ENCODE data around the gene ATF2. TPM values are rescaled to one million over a fixed set of nuclear protein-coding genes. Genes with fewer than 3 reads are reported as not detected.

ATF2 gene
- total and polyA plus RNA-seq, 9 of the 15 experiments (the other 6 are each of a cell fraction or from before 2014, with no cell fraction given): 24.2 to 111 (median 45.9) TPM

DNA sequence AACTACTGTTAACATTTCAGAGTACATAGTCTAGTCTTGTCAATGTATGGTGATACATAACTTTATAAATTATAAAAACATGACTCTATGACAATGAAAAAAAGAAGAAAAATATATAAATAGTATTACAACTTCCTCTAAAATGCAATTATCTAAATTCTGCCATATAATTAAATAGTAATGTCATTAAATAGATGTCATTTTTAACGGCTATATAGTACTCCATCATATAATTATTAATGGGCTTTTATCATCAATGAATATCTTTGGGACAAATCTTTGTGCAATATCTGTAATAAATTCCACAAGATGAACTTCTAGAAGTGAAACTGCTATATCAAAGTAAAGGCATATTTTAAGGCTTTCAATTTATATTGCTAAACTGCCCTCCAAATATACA lies 24.8 kb downstream of the ATF2 start:
- Histone ChIP-seq H3K9me3 (replicated peaks; ENCODE audit: control insufficient read depth, insufficient read depth, low read depth, low read length) (no peaks in the 10 kb centered on the region), H3K4me3 (no peak overlapping the region), H4K20me1 (replicated peaks; ENCODE audit: control insufficient read depth, insufficient read depth, low read length) (0 out of 2 replicates have a peak, but pooled peaks cover under 1% of the 10 kb centered on the region), H3K27me3 (ENCODE audit: control insufficient read depth in 2 of 2, insufficient read depth in 2 of 2, low read length in 2 of 2) (no peaks in the 10 kb centered on the region), H3K79me2 (ENCODE audit: control insufficient read depth, insufficient read depth, low read length) (peaks cover 95% of the 10 kb centered on the region), H3K4me1 (replicated peaks in 1 of 2; ENCODE audit: control insufficient read depth in 2 of 2, insufficient read depth in 2 of 2, low read length in 2 of 2) (no peaks in the 10 kb centered on the region), H2AFZ (ENCODE audit: low read depth, low read length) (no peak overlapping the region), H3K4me2 (ENCODE audit: insufficient read depth, low read length) (no peak overlapping the region), H3K9ac (ENCODE audit: insufficient read depth in 1 of 2, low read depth in 2 of 2, low read length in 2 of 2) (no peak overlapping the region), H3K9me1 (ENCODE audit: control insufficient read depth, insufficient read depth, low read length) (no peaks in the 10 kb centered on the region), H3K36me3 (ENCODE audit: control insufficient read depth, insufficient read depth, low read length) (peaks cover 75% of the 10 kb centered on the region), H3K27ac (ENCODE audit: extremely low read depth, low read depth, low read length) (no peak overlapping the region)
- CTCF ChIA-PET (ENCODE audit: low intra/inter-chr PET ratio): no interaction called here
- no TSS peak for BruUV-seq (replicated peaks)
- WGBS (ENCODE audit: insufficient coverage, low coverage, missing lambda C conversion rate): 70% methylated on average over 1 of the region's 1 CpG
- POLR2A ChIA-PET: interaction anchor here (0.8 kb wide), 1 partner anchor 9 kb away, joined by 5 read pairs; no protein-coding TSS in a partner anchor
- no peak for ATAC-seq
- TF ChIP-seq POLR2H (tag; IDR thresholded peaks at IDR 0.05; ENCODE audit: low read depth) (0 out of 2 replicates have a peak, but pooled peaks have one; percentile 32), RBM25 (IDR thresholded peaks at IDR 0.05; ENCODE audit: low read depth, low read length, severe bottlenecking) (peak; percentile 73), NCOA2 (IDR thresholded peaks at IDR 0.05; ENCODE audit: partially characterized antibody in 2 of 2) (peak in 1 of 2 experiments; percentile 14), SMC3 (conservative IDR thresholded peaks at IDR 0.05; ENCODE audit: insufficient read depth, low read depth, low read length) (no peak), ZNF146 (CRISPR knock-in tag; IDR thresholded peaks at IDR 0.05; ENCODE audit: unreplicated experiment) (peak; percentile 66)
- DNase-seq (ENCODE audit: extremely low read depth in 1 of 4, low spot score in 3 of 4): no peak
- no peak for FAIRE-seq
- in situ Hi-C loops (cut with MboI) (no loop called here), intact Hi-C loops (cut with micrococcal nuclease) (no loop called here)

DNA sequence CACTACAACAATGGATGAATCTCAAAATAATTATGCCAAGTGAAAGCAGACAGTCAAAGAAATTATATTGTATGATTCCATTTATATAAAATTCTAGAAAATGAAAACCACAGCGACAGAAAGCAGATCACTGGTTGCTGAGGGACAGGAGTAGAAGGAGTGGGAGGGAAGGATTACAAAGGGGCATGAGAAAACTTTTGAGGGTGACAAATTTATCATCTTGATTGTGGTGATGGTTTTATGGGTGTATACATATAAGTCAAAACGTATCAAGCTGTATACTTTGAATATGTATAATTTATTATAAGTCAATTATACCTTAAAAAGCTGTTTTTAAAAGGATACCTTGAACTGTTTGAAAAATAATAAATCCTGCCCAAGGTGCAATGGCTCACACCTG lies 27.7 kb downstream of the ATF2 start:
- FAIRE-seq (no peak), DNase-seq (ENCODE audit: extremely low read depth in 1 of 4, low spot score in 3 of 4) (no peak), ATAC-seq (no peak)
- Histone ChIP-seq H3K9me3 (replicated peaks; ENCODE audit: control insufficient read depth, insufficient read depth, low read depth, low read length) (no peaks in the 10 kb centered on the region), H3K27me3 (ENCODE audit: control insufficient read depth in 2 of 2, insufficient read depth in 2 of 2, low read length in 2 of 2) (no peaks in the 10 kb centered on the region), H4K20me1 (replicated peaks; ENCODE audit: control insufficient read depth, insufficient read depth, low read length) (no peaks in the 10 kb centered on the region; the same call in 1 of the 2 replicates), H3K9me1 (ENCODE audit: control insufficient read depth, insufficient read depth, low read length) (no peaks in the 10 kb centered on the region), H3K9ac (ENCODE audit: insufficient read depth in 1 of 2, low read depth in 2 of 2, low read length in 2 of 2) (no peak overlapping the region), H3K4me2 (ENCODE audit: insufficient read depth, low read length) (no peak overlapping the region), H3K27ac (ENCODE audit: extremely low read depth, low read depth, low read length) (no peak overlapping the region), H3K79me2 (ENCODE audit: control insufficient read depth, insufficient read depth, low read length) (peaks cover 92% of the 10 kb centered on the region), H2AFZ (ENCODE audit: low read depth, low read length) (no peak overlapping the region), H3K36me3 (ENCODE audit: control insufficient read depth, insufficient read depth, low read length) (peaks cover 80% of the 10 kb centered on the region), H3K4me3 (no peak overlapping the region), H3K4me1 (replicated peaks in 1 of 2; ENCODE audit: control insufficient read depth in 2 of 2, insufficient read depth in 2 of 2, low read length in 2 of 2) (no peaks in the 10 kb centered on the region)
- WGBS (ENCODE audit: insufficient coverage, low coverage, missing lambda C conversion rate): 83% methylated on average over 2 of the region's 2 CpGs
- intact Hi-C loops (cut with micrococcal nuclease): no loop called here
- ChIA-PET CTCF (ENCODE audit: low intra/inter-chr PET ratio) (no interaction called here), POLR2A (interaction anchor here (0.6 to 1.2 kb wide), 2 partner anchors 16 to 38 kb away, joined by 3 read pairs; no protein-coding TSS in a partner anchor)
- in situ Hi-C loops (cut with MboI): no loop called here
- no TSS peak for BruUV-seq (replicated peaks)
- TF ChIP-seq HNRNPK (IDR thresholded peaks at IDR 0.05; ENCODE audit: low read depth, low read length, poor library complexity, severe bottlenecking) (no peak), TFAM (CRISPR knock-in tag; conservative IDR thresholded peaks at IDR 0.05) (no peak)
